Fibroblast of the conjunctiva (primary cell): ENCODE measurements around the gene ALPL.

ENCODE experiments used
- DNase-seq: peaks from one replicate; pipeline ENCODE4 v3.0.0-alpha.2; 2010; ENCODE audit warnings: low read depth

The ALPL gene

GRCh38 chr1:21618561-21619374, 109.5 kb downstream of the ALPL start:
- no peak for DNase-seq

GRCh38 chr1:21619375-21619947, 110.2 kb downstream of the ALPL start:
- no peak for DNase-seq

- DNase-seq, result no peak
These were observed 110.8 kb downstream of the ALPL start for GRCh38 chr1:21620011-21620410.

GRCh38 chr1:21620496-21620895, 111.3 kb downstream of the ALPL start:
- DNase-seq, result no peak

GRCh38 chr1:21621051-21621450, 111.8 kb downstream of the ALPL start:
- DNase-seq, result no peak

- no peak for DNase-seq
These were observed 112.7 kb downstream of the ALPL start for GRCh38 chr1:21621761-21622436.

GRCh38 chr1:21622466-21623315, 113.5 kb downstream of the ALPL start:
- no peak for DNase-seq

- DNase-seq, result no peak
These were observed 114.3 kb downstream of the ALPL start for GRCh38 chr1:21623410-21623961.

- DNase-seq, result no peak
These were observed 115.6 kb downstream of the ALPL start for GRCh38 chr1:21624571-21625389.

GRCh38 chr1:21625390-21626190, 116.4 kb downstream of the ALPL start:
- no peak for DNase-seq

GRCh38 chr1:21626921-21627339, 117.7 kb downstream of the ALPL start:
- DNase-seq, result no peak
